22Rv1 (cell line): ENCODE results near the gene KCNIP3.
A peak's percentile ranks its signal among the peaks of the same experiment; 100 is the strongest.

Experiments used
- H3K27ac ChIP-seq: fragments of 450-650 bp; 2 replicates; pipeline ENCODE4 v1.5.1; 2017
- ZFX ChIP-seq: fragments of 450-650 bp; IDR thresholded peaks from 2 replicates; pipeline ENCODE4 v1.6.1; 2017; ENCODE audit warnings: antibody characterized with exemption, borderline replicate concordance
- TF ChIP-seq, protein P1 (sequence below): fragments of 450-650 bp; IDR thresholded peaks from 2 replicates; pipeline ENCODE4 v1.5.1; 2017; ENCODE audit warnings: mild to moderate bottlenecking

KCNIP3 gene

DNA sequence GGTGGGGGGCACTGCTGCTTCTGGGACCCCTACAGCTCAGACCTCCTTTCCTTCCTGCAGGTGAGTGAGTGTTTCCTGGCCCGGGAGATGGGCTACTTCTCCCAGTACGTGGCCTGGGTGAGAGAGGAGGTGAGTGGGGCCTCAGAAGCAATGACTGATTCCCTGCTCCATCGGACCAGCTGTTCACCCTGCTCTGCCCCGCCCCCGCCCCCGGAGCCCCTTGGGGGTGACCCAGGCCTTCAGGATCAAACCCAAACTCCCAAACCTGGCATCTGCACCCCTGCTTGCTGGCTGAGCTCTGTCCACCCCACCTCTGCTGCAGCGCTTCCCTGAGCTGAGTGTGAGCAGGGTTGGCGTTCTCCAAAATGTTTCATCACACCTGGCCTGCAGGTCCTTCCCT, 9.8 kb upstream of the KCNIP3 start:
- H3K27ac ChIP-seq: no peak overlapping the region
- TF ChIP-seq, protein P1, sequence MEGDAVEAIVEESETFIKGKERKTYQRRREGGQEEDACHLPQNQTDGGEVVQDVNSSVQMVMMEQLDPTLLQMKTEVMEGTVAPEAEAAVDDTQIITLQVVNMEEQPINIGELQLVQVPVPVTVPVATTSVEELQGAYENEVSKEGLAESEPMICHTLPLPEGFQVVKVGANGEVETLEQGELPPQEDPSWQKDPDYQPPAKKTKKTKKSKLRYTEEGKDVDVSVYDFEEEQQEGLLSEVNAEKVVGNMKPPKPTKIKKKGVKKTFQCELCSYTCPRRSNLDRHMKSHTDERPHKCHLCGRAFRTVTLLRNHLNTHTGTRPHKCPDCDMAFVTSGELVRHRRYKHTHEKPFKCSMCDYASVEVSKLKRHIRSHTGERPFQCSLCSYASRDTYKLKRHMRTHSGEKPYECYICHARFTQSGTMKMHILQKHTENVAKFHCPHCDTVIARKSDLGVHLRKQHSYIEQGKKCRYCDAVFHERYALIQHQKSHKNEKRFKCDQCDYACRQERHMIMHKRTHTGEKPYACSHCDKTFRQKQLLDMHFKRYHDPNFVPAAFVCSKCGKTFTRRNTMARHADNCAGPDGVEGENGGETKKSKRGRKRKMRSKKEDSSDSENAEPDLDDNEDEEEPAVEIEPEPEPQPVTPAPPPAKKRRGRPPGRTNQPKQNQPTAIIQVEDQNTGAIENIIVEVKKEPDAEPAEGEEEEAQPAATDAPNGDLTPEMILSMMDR: no peak
- no peak for TF ChIP-seq ZFX

DNA sequence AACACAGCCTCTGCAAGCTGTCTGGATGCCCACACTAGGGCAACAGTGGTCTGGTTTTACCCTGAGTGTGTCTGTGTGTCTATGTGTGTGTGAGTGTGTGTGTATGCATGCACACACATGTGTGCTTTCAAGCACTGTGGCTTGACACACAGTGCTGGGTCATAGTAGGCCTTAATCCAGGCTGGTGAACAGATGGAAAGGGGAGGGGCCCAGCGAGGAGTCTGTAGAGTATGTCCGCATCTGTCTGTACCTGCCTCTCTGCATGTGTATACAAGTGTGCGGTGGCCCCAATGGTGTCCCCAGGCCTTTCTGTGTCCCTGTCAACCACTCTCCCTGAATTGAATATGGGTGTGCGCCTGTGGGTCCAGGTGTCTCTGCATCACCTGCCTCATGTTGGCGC, 9.3 kb upstream of the KCNIP3 start:
- H3K27ac ChIP-seq: no peak overlapping the region
- no peak for TF ChIP-seq ZFX
- TF ChIP-seq, protein P1: no peak

DNA sequence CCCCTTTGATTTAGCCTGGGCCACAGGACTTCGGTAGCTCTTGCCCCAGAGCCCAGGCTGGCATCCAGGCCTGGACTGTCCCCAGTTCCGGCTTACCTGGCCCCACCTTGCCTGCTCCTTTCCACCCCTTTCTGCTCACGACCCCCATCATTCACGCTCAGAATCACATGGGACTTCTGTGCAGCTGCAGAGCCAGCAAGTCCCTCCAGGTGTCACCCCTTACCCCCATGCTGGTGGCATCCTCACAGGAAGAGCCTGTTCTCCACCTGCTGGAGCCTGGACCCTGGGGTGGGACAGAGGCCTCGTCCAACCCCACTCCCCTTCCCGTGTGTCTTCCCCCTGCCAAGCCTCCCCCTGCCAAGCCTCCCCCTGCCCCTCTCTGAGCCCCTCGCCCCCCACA, 7.9 kb upstream of the KCNIP3 start:
- H3K27ac ChIP-seq: no peak overlapping the region
- no peak for TF ChIP-seq ZFX
- TF ChIP-seq, protein P1: no peak

DNA sequence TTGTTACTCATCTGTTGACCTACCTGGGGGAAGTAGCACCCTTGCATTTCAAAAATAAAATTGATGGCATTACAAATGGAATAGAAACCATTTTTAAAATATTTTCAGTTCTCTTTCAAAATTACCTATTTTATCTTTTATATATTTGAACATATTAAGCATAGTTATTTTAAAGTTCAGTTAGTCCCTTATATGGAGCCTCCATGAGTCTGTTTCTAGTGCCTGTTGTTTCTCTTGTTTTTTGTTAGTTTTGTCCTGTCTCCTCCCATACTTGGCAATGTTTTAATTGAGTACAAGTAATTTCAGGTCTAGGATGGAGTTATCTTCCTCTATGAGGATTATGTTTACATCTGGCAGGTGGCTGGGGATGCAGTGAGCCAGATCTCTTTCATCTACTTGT, 5.9 kb upstream of the KCNIP3 start:
- no peak for TF ChIP-seq ZFX
- TF ChIP-seq, protein P1: no peak
- no peak overlapping the region for H3K27ac ChIP-seq

DNA sequence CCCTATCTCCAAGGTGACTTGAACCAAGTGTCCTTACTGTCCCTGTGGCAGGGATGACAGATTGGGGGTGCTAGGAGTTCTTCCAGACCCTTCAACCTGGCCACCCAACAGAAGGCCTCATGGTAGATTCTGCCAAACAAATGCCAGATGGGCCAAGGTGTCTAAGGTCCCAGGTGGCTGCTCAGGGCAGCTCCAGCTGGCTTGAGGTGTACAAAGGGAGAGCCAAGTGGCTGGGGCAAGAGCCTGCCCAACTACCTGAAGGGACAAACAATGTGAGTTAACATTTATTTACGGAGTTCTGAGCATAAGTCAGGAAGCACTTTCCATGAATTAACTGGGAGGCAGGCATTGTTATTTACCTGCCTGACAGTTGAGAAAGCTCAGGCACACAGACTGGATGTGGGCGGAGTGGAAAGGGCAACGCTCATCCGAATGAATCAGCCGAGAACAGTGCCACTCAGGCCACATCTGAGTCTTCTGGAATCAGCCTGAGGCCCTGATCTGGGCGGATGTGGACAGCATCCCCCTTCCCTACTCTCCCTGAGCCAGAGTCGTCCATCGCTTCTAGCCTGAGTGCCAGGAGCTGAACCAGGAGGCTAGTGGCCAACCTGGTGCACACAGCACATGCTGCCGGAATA, 4.4 kb upstream of the KCNIP3 start:
- peak overlapping the region; percentile 47 for H3K27ac ChIP-seq
- no peak for TF ChIP-seq ZFX
- TF ChIP-seq, protein P1: no peak

DNA sequence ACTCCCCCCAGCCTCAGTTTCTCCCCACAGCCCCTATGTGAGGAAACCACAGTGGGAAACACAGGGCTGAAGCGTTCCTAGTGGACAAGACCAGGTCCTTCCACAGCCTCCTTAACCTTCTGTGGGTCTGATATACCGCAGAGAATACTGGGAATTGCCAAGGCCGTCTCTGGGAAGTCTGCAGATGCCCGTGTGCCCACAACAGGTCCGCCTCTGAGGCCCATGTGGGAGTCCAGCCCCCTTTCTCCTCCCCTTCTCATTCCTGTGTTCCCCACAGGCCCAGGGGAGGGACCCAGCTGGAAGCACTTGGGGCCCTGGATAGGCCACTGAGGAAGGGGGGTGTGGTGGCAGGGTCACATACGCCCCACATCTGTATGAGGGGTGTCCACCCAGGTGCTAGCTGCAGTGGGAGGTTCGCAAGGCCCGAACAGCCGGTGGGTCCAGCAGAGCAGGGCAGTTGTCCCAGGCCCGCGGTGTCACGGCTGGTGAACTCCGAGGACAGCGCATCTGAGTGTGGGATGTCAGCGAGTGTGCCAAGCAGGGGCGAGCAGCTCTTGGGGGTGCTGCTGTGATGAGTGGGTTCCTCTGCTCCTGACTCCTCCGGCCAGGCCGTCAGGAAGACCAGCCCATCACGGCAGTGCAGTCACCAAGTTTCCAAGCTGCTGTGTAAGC, 2.4 kb upstream of the KCNIP3 start:
- peak overlapping the region; percentile 47; the same call in 1 of the 2 replicates for H3K27ac ChIP-seq
- TF ChIP-seq, protein P1: no peak
- no peak for TF ChIP-seq ZFX

DNA sequence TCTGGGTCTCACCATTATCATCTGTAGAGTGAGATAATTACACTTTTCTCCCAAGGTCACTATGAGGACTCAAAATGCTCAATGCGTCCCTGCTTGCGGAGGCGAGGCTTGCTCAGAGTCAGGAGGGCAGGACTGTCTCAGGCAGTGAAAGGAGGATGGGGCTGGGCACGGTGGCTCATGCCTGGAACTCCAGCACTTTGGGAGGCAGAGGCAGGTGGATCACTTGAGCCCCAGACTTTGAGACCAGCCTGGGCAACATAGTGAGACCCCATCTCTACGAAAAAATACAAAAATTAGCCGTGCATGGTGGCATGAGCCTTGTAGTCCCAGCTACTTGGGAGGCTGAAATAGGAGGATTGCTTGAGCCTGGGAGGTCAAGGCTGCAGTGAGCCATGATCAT, 1.8 kb upstream of the KCNIP3 start:
- no peak for TF ChIP-seq ZFX
- TF ChIP-seq, protein P1: no peak
- H3K27ac ChIP-seq: 0 out of 2 replicates have a peak overlapping the region, but pooled peaks have one; percentile 15
